ENCODE data around the gene BMAL1.

Gene BMAL1

GRCh38 chr11:13235895-13236294 is 41.7 kb upstream of the BMAL1 start:
- H3K27me3 Mint-ChIP-seq (ENCODE audit: low read depth, poor library complexity) = peaks cover 16% of the 10 kb centered on the region
- H3K27ac Mint-ChIP-seq = no peak overlapping the region
- no peak for DNase-seq
- peaks cover 8% of the 10 kb centered on the region for H3K9me3 Mint-ChIP-seq
- no peaks in the 10 kb centered on the region for H3K36me3 Mint-ChIP-seq (ENCODE audit: low read depth)
- no peaks in the 10 kb centered on the region for H3K4me1 Mint-ChIP-seq
- TF ChIP-seq CTCF (IDR thresholded peaks at IDR 0.05) = no peak
- no peak overlapping the region for H3K4me3 Mint-ChIP-seq

- no peak overlapping the region for H3K4me3 Mint-ChIP-seq
- no peaks in the 10 kb centered on the region for H3K4me1 Mint-ChIP-seq
- TF ChIP-seq CTCF (IDR thresholded peaks at IDR 0.05) = no peak
- H3K27me3 Mint-ChIP-seq (ENCODE audit: low read depth, poor library complexity) = peaks cover 15% of the 10 kb centered on the region
- DNase-seq = no peak
- no peaks in the 10 kb centered on the region for H3K36me3 Mint-ChIP-seq (ENCODE audit: low read depth)
- no peak overlapping the region for H3K27ac Mint-ChIP-seq
- H3K9me3 Mint-ChIP-seq = peaks cover 8% of the 10 kb centered on the region
Measured at GRCh38 chr11:13236626-13237025, 41.0 kb upstream of the BMAL1 start.

GRCh38 chr11:13237761-13238160 is 39.8 kb upstream of the BMAL1 start:
- Mint-ChIP-seq H3K9me3 (peaks cover 8% of the 10 kb centered on the region), H3K4me1 (no peaks in the 10 kb centered on the region), H3K27ac (no peak overlapping the region), H3K27me3 (ENCODE audit: low read depth, poor library complexity) (peaks cover 15% of the 10 kb centered on the region), H3K4me3 (no peak overlapping the region), H3K36me3 (ENCODE audit: low read depth) (no peaks in the 10 kb centered on the region)
- TF ChIP-seq CTCF (IDR thresholded peaks at IDR 0.05) = no peak
- DNase-seq = no peak

- H3K36me3 Mint-ChIP-seq (ENCODE audit: low read depth) = no peaks in the 10 kb centered on the region
- no peaks in the 10 kb centered on the region for H3K4me1 Mint-ChIP-seq
- TF ChIP-seq CTCF (IDR thresholded peaks at IDR 0.05) = peak; percentile 85
- peaks cover 25% of the 10 kb centered on the region for H3K27me3 Mint-ChIP-seq (ENCODE audit: low read depth, poor library complexity)
- H3K9me3 Mint-ChIP-seq = peaks cover 8% of the 10 kb centered on the region
- peak; percentile 55 for DNase-seq
- no peak overlapping the region for H3K27ac Mint-ChIP-seq
- H3K4me3 Mint-ChIP-seq = no peak overlapping the region
Measured at GRCh38 chr11:13238879-13239514, 38.6 kb upstream of the BMAL1 start.

- peaks cover 32% of the 10 kb centered on the region for H3K27me3 Mint-ChIP-seq (ENCODE audit: low read depth, poor library complexity)
- H3K36me3 Mint-ChIP-seq (ENCODE audit: low read depth) = no peaks in the 10 kb centered on the region
- no peak overlapping the region for H3K4me3 Mint-ChIP-seq
- H3K9me3 Mint-ChIP-seq = no peaks in the 10 kb centered on the region
- no peak overlapping the region for H3K27ac Mint-ChIP-seq
- DNase-seq = no peak
- no peak for TF ChIP-seq CTCF (IDR thresholded peaks at IDR 0.05)
- H3K4me1 Mint-ChIP-seq = no peaks in the 10 kb centered on the region
Measured at GRCh38 chr11:13242564-13242963, 35.0 kb upstream of the BMAL1 start.

- H3K4me1 Mint-ChIP-seq = no peaks in the 10 kb centered on the region
- H3K27me3 Mint-ChIP-seq (ENCODE audit: low read depth, poor library complexity) = peaks cover 32% of the 10 kb centered on the region
- H3K27ac Mint-ChIP-seq = no peak overlapping the region
- H3K4me3 Mint-ChIP-seq = no peak overlapping the region
- no peaks in the 10 kb centered on the region for H3K9me3 Mint-ChIP-seq
- DNase-seq = no peak
- no peaks in the 10 kb centered on the region for H3K36me3 Mint-ChIP-seq (ENCODE audit: low read depth)
- no peak for TF ChIP-seq CTCF (IDR thresholded peaks at IDR 0.05)
Measured at GRCh38 chr11:13247606-13248296, 29.8 kb upstream of the BMAL1 start.
